Measurements from ENCODE around the gene ZBTB48.
A peak's percentile ranks its signal among the peaks of the same experiment; 100 is the strongest.

The ZBTB48 gene

GRCh38 chr1:6579374-6580118 lies at the start of gene ZBTB48:
TSS of gene ZBTB48 (plus strand) at chr1:6579994. CDS start at chr1:6580610, 616 bp downstream.
- Mint-ChIP-seq H3K4me3 (peak within 1 kb of the TSS; percentile 91), H3K36me3 (peaks cover 29% of the 10 kb centered on the region), H3K9me3 (no peaks in the 10 kb centered on the region), H3K27ac (peak within 1 kb of the TSS; percentile 95), H3K4me1 (peaks cover 40% of the 10 kb centered on the region)
- DNase-seq (ENCODE audit: low spot score in 2 of 2), result peak; percentile 93 to 96
- ATAC-seq, result peak; percentile 99

GRCh38 chr1:6530504-6531160 lies 49.2 kb upstream of the ZBTB48 start:
- Mint-ChIP-seq H3K36me3 (peaks cover 100% of the 10 kb centered on the region), H3K4me1 (peaks cover 4% of the 10 kb centered on the region), H3K9me3 (no peaks in the 10 kb centered on the region), H3K27ac (no peak overlapping the region), H3K4me3 (no peak overlapping the region)
- ATAC-seq (no peak), DNase-seq (ENCODE audit: low spot score in 2 of 2) (no peak)

- H3K9me3 Mint-ChIP-seq, result no peaks in the 10 kb centered on the region
- H3K27ac Mint-ChIP-seq, result no peak overlapping the region
- peaks cover 99% of the 10 kb centered on the region for H3K36me3 Mint-ChIP-seq
- peaks cover 4% of the 10 kb centered on the region for H3K4me1 Mint-ChIP-seq
- ATAC-seq, result no peak
- no peak overlapping the region for H3K4me3 Mint-ChIP-seq
- no peak for DNase-seq (ENCODE audit: low spot score in 2 of 2)
Measured at GRCh38 chr1:6531996-6532395, 47.8 kb upstream of the ZBTB48 start.

- H3K27ac Mint-ChIP-seq, result no peak overlapping the region
- no peaks in the 10 kb centered on the region for H3K4me1 Mint-ChIP-seq
- no peak overlapping the region for H3K4me3 Mint-ChIP-seq
- DNase-seq (ENCODE audit: low spot score in 2 of 2) (no peak), ATAC-seq (no peak)
- no peaks in the 10 kb centered on the region for H3K9me3 Mint-ChIP-seq
- peaks cover 97% of the 10 kb centered on the region for H3K36me3 Mint-ChIP-seq
Measured at GRCh38 chr1:6534248-6534822, 45.5 kb upstream of the ZBTB48 start.

GRCh38 chr1:6535214-6535613 lies 44.6 kb upstream of the ZBTB48 start:
- peaks cover 97% of the 10 kb centered on the region for H3K36me3 Mint-ChIP-seq
- no peak overlapping the region for H3K27ac Mint-ChIP-seq
- ATAC-seq, result no peak
- no peaks in the 10 kb centered on the region for H3K4me1 Mint-ChIP-seq
- H3K9me3 Mint-ChIP-seq, result no peaks in the 10 kb centered on the region
- H3K4me3 Mint-ChIP-seq, result no peak overlapping the region
- DNase-seq (ENCODE audit: low spot score in 2 of 2), result no peak

GRCh38 chr1:6536291-6536690 lies 43.5 kb upstream of the ZBTB48 start:
- Mint-ChIP-seq H3K36me3 (peaks cover 97% of the 10 kb centered on the region), H3K27ac (no peak overlapping the region)

GRCh38 chr1:6538956-6539355 lies 40.8 kb upstream of the ZBTB48 start:
- Mint-ChIP-seq H3K36me3 (peaks cover 97% of the 10 kb centered on the region), H3K4me1 (no peaks in the 10 kb centered on the region), H3K9me3 (no peaks in the 10 kb centered on the region), H3K4me3 (no peak overlapping the region), H3K27ac (no peak overlapping the region)
- ATAC-seq (no peak), DNase-seq (ENCODE audit: low spot score in 2 of 2) (no peak)

More at GRCh38 chr1:6536291-6536690, 43.5 kb upstream of the ZBTB48 start:
- H3K4me1 Mint-ChIP-seq, result no peaks in the 10 kb centered on the region
- no peak for ATAC-seq
- no peaks in the 10 kb centered on the region for H3K9me3 Mint-ChIP-seq
- no peak for DNase-seq (ENCODE audit: low spot score in 2 of 2)
- H3K4me3 Mint-ChIP-seq, result no peak overlapping the region

GRCh38 chr1:6544831-6545230 lies 35.0 kb upstream of the ZBTB48 start:
- no peak overlapping the region for H3K4me3 Mint-ChIP-seq
- ATAC-seq, result peak; percentile 84
- H3K4me1 Mint-ChIP-seq, result peaks cover 26% of the 10 kb centered on the region
- DNase-seq (ENCODE audit: low spot score in 2 of 2), result no peak
- peaks cover 100% of the 10 kb centered on the region for H3K36me3 Mint-ChIP-seq
- peak overlapping the region; percentile 77 for H3K27ac Mint-ChIP-seq
- no peaks in the 10 kb centered on the region for H3K9me3 Mint-ChIP-seq

- ATAC-seq (no peak), DNase-seq (ENCODE audit: low spot score in 2 of 2) (no peak)
- peak overlapping the region; percentile 77 for H3K27ac Mint-ChIP-seq
- H3K4me3 Mint-ChIP-seq, result no peak overlapping the region
- H3K4me1 Mint-ChIP-seq, result peaks cover 26% of the 10 kb centered on the region
- peaks cover 100% of the 10 kb centered on the region for H3K36me3 Mint-ChIP-seq
- no peaks in the 10 kb centered on the region for H3K9me3 Mint-ChIP-seq
Measured at GRCh38 chr1:6545276-6546112, 34.3 kb upstream of the ZBTB48 start.

- peaks cover 97% of the 10 kb centered on the region for H3K36me3 Mint-ChIP-seq
- H3K4me3 Mint-ChIP-seq, result no peak overlapping the region
- H3K27ac Mint-ChIP-seq, result peak overlapping the region; percentile 75
- no peak for DNase-seq (ENCODE audit: low spot score in 2 of 2)
- no peak for ATAC-seq
- no peaks in the 10 kb centered on the region for H3K9me3 Mint-ChIP-seq
- H3K4me1 Mint-ChIP-seq, result peaks cover 26% of the 10 kb centered on the region
Measured at GRCh38 chr1:6546326-6546725, 33.5 kb upstream of the ZBTB48 start.

- no peak overlapping the region for H3K4me3 Mint-ChIP-seq
- peaks cover 87% of the 10 kb centered on the region for H3K36me3 Mint-ChIP-seq
- H3K27ac Mint-ChIP-seq, result peak overlapping the region; percentile 75
- ATAC-seq, result no peak
- no peaks in the 10 kb centered on the region for H3K9me3 Mint-ChIP-seq
- H3K4me1 Mint-ChIP-seq, result peaks cover 26% of the 10 kb centered on the region
- no peak for DNase-seq (ENCODE audit: low spot score in 2 of 2)
Measured at GRCh38 chr1:6547301-6547700, 32.5 kb upstream of the ZBTB48 start.

- Mint-ChIP-seq H3K4me3 (peak within 1 kb of the TSS; percentile 81), H3K27ac (peak within 1 kb of the TSS; percentile 86)
Measured at GRCh38 chr1:6554031-6554906, 25.5 kb upstream of the ZBTB48 start, which contains the start of gene NOL9. TSS of gene NOL9 (minus strand) at chr1:6554513. CDS start at chr1:6554502, 11 bp downstream.

GRCh38 chr1:6554907-6555778 lies 24.7 kb upstream of the ZBTB48 start, which contains the start of gene TAS1R1:
TSS of gene TAS1R1 (plus strand) at chr1:6555307. CDS start at chr1:6555374, 67 bp downstream.
- H3K27ac Mint-ChIP-seq, result peak within 1 kb of the TSS; percentile 64
- peak within 1 kb of the TSS; percentile 81 for H3K4me3 Mint-ChIP-seq
- no peak for ATAC-seq
- H3K4me1 Mint-ChIP-seq, result peaks cover 13% of the 10 kb centered on the region
- no peak for DNase-seq (ENCODE audit: low spot score in 2 of 2)
- peaks cover 16% of the 10 kb centered on the region for H3K36me3 Mint-ChIP-seq
- H3K9me3 Mint-ChIP-seq, result no peaks in the 10 kb centered on the region

More at GRCh38 chr1:6554031-6554906, 25.5 kb upstream of the ZBTB48 start, which contains the start of gene NOL9:
- Mint-ChIP-seq H3K36me3 (peaks cover 25% of the 10 kb centered on the region), H3K4me1 (peaks cover 13% of the 10 kb centered on the region), H3K9me3 (no peaks in the 10 kb centered on the region)
- ATAC-seq, result peak; percentile 98
- peak; percentile 97 to 98 for DNase-seq (ENCODE audit: low spot score in 2 of 2)
